Measurements from ENCODE around the gene PDGFB.

GRCh38 chr22:39234472-39234787, 10.4 kb downstream of the PDGFB start:
- TF ChIP-seq EZH2 (optimal IDR thresholded peaks at IDR 0.05; ENCODE audit: low read depth, low read length) (no peak), CTCF (IDR thresholded peaks at IDR 0.05; ENCODE audit: low read length) (no peak)

All from MM.1S (cell line).